Aorta (tissue), 5 donors: ENCODE data around the gene SZT2. TPM values are rescaled to one million over a fixed set of nuclear protein-coding genes. Genes with fewer than 3 reads are reported as not detected.
"Not testable (repeated sequence)": the region's sequence is repeated elsewhere in the genome, so short reads cannot be mapped to it uniquely, and the experiment has no call there.

Source experiments
- ATAC-seq: fragments of 200-7000 bp; cut with Tn5 transposase; one replicate; pipeline ENCODE4 v1.9.1; 2022; ENCODE audit warnings: moderate library complexity; ENCODE audit not compliant: low FRiP score
- DNase-seq, 2 donors: peaks; one replicate each; pipeline ENCODE4 v3.0.0-alpha.2; 2020
- H3K27ac ChIP-seq, 2 donors: one replicate each; pipeline ENCODE4 v1.5.1; 2013; ENCODE audit warnings: low read length in 2 of 2, mild to moderate bottlenecking in 2 of 2, moderate library complexity in 2 of 2, control low read depth in 1 of 2, inconsistent platforms in 1 of 2, low read depth in 1 of 2
- H3K27me3 ChIP-seq, 2 donors: one replicate each; pipeline ENCODE4 v1.6.1; 2013; ENCODE audit warnings: control low read depth in 1 of 2, low read length in 1 of 2, mild to moderate bottlenecking in 1 of 2, moderate library complexity in 1 of 2; ENCODE audit not compliant: insufficient read depth in 2 of 2, control insufficient read depth in 1 of 2
- H3K36me3 ChIP-seq, 2 donors: one replicate each; pipeline ENCODE4 v1.6.1; 2013; ENCODE audit warnings: control low read depth in 1 of 2, low read length in 1 of 2, mild to moderate bottlenecking in 1 of 2; ENCODE audit not compliant: insufficient read depth in 2 of 2, control insufficient read depth in 1 of 2
- H3K4me1 ChIP-seq, 2 donors: one replicate each; pipeline ENCODE4 v1.6.1; 2013; ENCODE audit warnings: low read length in 2 of 2, control low read depth in 1 of 2, mild to moderate bottlenecking in 1 of 2, moderate library complexity in 1 of 2; ENCODE audit not compliant: insufficient read depth in 2 of 2, control insufficient read depth in 1 of 2
- H3K4me3 ChIP-seq, 2 donors: one replicate each; pipeline ENCODE4 v1.5.1; 2013; ENCODE audit warnings: low read length in 2 of 2, control low read depth in 1 of 2, mild to moderate bottlenecking in 1 of 2
- H3K9me3 ChIP-seq: one replicate; pipeline ENCODE4 v1.6.1; 2013; ENCODE audit warnings: mild to moderate bottlenecking, low read length; ENCODE audit not compliant: control insufficient read depth
- WGBS, 2 donors: extraction: QIAGEN DNeasy Blood & Tissue Kit; methylation state at CpG; one replicate each; pipeline ENCODE4 v1.1.7; 2013; 5-methylcytosine and 5-hydroxymethylcytosine counted together
- intact Hi-C, 2 donors: fragments of 100-400 bp; cut with DNase I; formaldehyde crosslinking; loops; one replicate each; pipeline versions ENCODE4 v1.14.2 to v1.15.0; 2022
- polyA plus RNA-seq, 2 donors: library from polyadenylated mRNA; stranded (reverse); fragments of 200-250 nt; gene quantifications; one replicate each; pipeline ENCODE4 v1.2.3, GENCODE V29; 2013
- total RNA-seq, 2 donors: library from RNA; stranded (reverse); fragmentation: NEBNext Ultra II Directional; extraction: Animal tissue kit (Norgen Biotek cat#: 25700); gene quantifications; one replicate each; pipeline ENCODE4 v1.2.1, GENCODE V29; 2021
- donor health status: healthy with polysubstance abuse.
- donor health status: Bipolar disorder and iron deficiency.
- donor health status: DM: no; HTN: no; CAD: no.
- donor health status: DM: no; HTN: no; CAD: no.
- donor health status: DM: yes; HTN: yes; CAD: no.

SZT2 gene
- total and polyA plus RNA-seq, 4 donors, result 5.6 to 91.5 (median 46.6) TPM

DNA sequence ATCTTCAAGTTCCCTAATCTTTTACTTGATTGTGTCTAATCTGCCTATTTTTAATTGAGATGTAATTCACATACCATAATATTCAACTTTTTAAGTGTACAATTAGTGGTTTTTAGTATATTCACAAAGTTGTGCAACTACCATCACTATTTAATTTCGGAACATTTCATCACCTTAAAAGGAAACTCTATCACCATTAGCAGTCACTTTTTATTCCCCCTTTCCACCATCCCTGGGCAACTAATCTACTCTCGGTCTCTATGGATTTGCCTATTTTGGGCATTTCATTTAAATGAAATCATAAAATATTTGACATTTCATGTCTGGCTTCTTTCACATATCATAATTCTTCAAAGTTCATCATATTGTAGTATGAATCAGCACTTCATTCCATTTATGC lies 94.7 kb downstream of the SZT2 start:
- DNase-seq, result no peak
- H3K27me3 ChIP-seq, result no peaks in the 10 kb centered on the region
- no peaks in the 10 kb centered on the region for H3K9me3 ChIP-seq
- intact Hi-C loops, result no loop called here
- no peak for ATAC-seq
- no peaks in the 10 kb centered on the region for H3K4me1 ChIP-seq
- WGBS, 2 donors, result 59 to 68% methylated on average over 2 of the region's 2 CpGs
- no peak overlapping the region for H3K4me3 ChIP-seq
- no peaks in the 10 kb centered on the region for H3K36me3 ChIP-seq
- no peak overlapping the region for H3K27ac ChIP-seq

DNA sequence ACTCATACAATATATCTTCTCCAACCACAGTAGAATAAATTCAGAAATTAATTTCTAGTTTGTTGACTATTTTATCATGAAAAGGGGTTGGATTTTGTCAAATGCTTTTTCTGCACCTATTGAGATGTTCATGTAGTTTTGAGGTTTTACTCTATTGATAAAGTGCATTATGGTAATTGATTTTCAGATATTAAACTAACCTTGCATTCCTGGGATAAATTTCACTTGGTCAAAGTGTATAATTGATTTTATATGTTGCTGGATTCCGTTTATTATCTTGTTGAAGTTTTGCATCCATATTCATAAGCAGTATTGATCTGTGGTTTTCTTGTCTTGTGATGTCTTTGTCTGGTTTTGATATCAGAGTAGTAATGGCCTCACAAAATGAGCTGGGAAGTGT lies 98.5 kb downstream of the SZT2 start:
- intact Hi-C loops, result no loop called here

DNA sequence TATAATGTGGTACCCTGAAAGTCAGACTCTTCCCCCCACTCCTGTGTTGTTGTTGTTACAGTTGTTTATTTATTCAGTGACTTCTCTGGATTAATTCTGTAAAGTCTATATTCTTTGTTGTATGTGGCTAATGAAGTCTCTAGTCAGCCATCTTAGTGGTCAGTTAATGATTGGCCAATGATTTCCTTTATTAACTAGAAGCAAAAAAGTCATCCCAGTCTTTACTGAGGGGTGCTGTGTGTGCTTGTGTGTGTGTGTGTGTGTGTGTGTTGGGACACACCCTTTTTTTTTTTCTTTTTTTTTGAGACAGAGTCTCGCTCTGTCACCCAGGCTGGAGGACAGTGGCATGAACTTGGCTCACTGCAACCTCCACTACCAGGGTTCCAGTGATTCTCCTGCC lies 101.4 kb downstream of the SZT2 start:
- WGBS, 2 donors, result 93 to 100% methylated on average over 1 of the region's 1 CpG
- DNase-seq (no peak), ATAC-seq (no peak)
- Histone ChIP-seq H3K4me1 (no peaks in the 10 kb centered on the region), H3K27me3 (no peaks in the 10 kb centered on the region), H3K27ac (no peak overlapping the region), H3K36me3 (no peaks in the 10 kb centered on the region), H3K4me3 (no peak overlapping the region), H3K9me3 (peaks cover 7% of the 10 kb centered on the region)
- intact Hi-C loops, result no loop called here

More for the DNA sequence above, 98.5 kb downstream of the SZT2 start:
- WGBS, 2 donors, result 61 to 84% methylated on average over 1 of the region's 1 CpG
- Histone ChIP-seq H3K27ac (no peak overlapping the region), H3K36me3 (no peaks in the 10 kb centered on the region), H3K9me3 (peaks cover 7% of the 10 kb centered on the region), H3K27me3 (no peaks in the 10 kb centered on the region), H3K4me3 (no peak overlapping the region), H3K4me1 (no peaks in the 10 kb centered on the region)
- DNase-seq (no peak), ATAC-seq (no peak)

DNA sequence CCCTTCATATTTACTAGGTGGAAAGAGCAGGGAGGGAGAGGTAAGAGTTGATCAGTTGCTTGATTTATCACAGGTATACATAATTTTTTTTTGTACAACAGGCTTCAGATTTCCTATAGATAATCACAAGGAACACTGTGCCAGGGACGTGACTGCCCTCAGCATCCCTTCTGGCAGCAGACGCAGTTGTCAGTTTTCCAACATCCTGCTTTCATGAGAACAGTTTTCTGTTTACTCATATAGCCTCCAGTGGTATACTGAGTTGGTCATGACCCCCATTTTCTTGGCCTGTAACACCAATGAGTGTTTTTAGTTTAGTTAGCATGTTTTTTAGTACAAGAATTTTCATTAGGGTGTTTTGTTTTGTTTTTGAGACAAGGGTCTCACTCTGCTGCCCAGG lies 103.1 kb downstream of the SZT2 start:
- H3K27ac ChIP-seq, result no peak overlapping the region
- intact Hi-C loops, result no loop called here
- no peaks in the 10 kb centered on the region for H3K4me1 ChIP-seq
- ATAC-seq (no peak), DNase-seq (no peak)
- WGBS, 2 donors, result 66 to 73% methylated on average over 2 of the region's 2 CpGs
- peaks cover 7% of the 10 kb centered on the region for H3K9me3 ChIP-seq
- H3K4me3 ChIP-seq, result no peak overlapping the region
- H3K36me3 ChIP-seq, result no peaks in the 10 kb centered on the region
- H3K27me3 ChIP-seq, result no peaks in the 10 kb centered on the region

DNA sequence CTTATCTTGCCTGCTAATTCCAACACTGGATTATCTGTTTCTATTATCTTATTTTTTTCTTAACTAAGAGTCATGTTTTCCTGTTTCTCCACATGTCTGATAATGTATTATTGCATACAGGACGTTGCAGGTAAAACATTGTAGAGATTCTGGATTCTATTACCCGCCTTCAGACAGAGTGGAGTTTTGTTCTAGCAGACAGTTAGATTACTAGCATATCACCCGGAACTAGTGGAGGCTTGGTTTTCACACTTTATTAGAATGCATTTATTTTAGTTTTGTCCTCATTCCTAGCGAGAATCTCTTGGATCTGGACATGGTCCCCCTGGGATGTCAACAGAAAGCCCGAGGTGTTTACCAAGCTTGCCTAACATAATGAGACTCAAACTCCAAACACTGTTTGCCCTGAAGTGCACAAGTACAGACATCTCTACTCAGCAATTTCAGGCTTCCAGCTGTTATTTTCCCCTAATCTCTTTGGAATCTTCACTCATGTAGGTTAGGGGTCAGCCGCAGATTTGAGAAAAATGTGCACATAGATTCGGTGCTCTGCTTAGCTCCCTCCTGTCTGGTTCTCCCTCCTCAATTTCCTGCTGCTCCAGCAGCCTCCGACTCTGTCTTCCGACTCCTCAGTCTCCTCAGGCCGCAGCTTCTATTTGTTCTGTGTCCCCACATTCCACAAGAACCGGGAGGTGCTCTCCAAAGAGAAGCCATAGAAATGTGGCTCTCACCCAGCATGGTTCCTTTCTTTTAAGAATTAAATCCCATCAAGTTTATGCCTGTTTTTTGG lies 104.2 kb downstream of the SZT2 start:
- Histone ChIP-seq H3K27ac (no peak overlapping the region), H3K27me3 (no peaks in the 10 kb centered on the region), H3K4me1 (no peaks in the 10 kb centered on the region), H3K36me3 (no peaks in the 10 kb centered on the region), H3K4me3 (no peak overlapping the region), H3K9me3 (peaks cover 7% of the 10 kb centered on the region)
- no peak for ATAC-seq
- no peak for DNase-seq
- 49 to 53% methylated on average over 11 of the region's 11 CpGs for WGBS, 2 donors
- intact Hi-C loops, result no loop called here

DNA sequence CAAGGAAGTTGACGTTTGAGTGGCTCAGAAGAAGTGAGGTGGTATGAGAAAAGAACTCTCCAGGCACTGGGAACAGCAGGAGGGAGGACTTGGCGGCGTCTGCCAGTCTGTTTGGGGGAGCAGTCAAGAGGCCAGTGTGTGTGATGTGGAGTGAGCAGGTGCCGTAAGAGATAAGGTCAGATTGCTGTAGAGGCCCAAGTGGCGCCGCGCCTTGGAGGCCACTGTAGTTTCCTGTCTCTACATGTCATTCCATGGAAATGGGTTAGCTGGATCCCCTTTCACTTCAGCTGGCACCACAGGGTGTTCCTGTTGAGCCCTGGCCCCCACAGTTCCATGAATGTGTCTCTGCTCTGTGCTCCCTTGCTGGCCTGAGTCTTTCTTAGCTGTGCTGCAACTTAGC lies 105.5 kb downstream of the SZT2 start:
- Histone ChIP-seq H3K27me3 (no peaks in the 10 kb centered on the region), H3K4me1 (no peaks in the 10 kb centered on the region), H3K27ac (no peak overlapping the region), H3K36me3 (no peaks in the 10 kb centered on the region), H3K4me3 (no peak overlapping the region), H3K9me3 (peaks cover 5% of the 10 kb centered on the region)
- DNase-seq (no peak), ATAC-seq (no peak)
- 91% methylated on average over 7 of the region's 7 CpGs for WGBS, 2 donors
- intact Hi-C loops, result no loop called here

DNA sequence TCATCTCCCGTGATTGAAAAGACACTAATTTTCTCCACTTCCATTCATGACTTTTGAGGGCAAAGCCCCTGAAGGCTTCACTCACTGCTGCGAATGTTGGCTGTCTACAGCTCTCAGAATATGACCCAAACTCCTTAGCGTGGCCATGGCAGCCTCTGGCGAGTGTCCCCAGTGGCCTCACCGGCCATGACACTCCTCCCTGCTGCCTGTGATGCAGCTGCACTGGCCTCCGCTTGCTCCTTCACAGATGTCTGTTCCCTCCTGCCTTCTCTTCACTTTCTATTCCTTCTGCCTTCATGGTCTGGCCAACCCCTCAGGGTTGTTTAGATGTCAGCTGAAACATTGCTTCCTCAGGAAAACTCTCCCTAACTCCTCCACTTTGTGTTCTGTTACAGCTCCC lies 110.2 kb downstream of the SZT2 start:
- H3K4me1 ChIP-seq, result no peaks in the 10 kb centered on the region
- no peaks in the 10 kb centered on the region for H3K27me3 ChIP-seq
- no peaks in the 10 kb centered on the region for H3K36me3 ChIP-seq
- H3K27ac ChIP-seq, result no peak overlapping the region
- intact Hi-C loops, result no loop called here
- DNase-seq, result no peak
- no peaks in the 10 kb centered on the region for H3K9me3 ChIP-seq
- 74% methylated on average over 6 of the region's 6 CpGs for WGBS, 2 donors
- no peak overlapping the region for H3K4me3 ChIP-seq
- ATAC-seq, result no peak

DNA sequence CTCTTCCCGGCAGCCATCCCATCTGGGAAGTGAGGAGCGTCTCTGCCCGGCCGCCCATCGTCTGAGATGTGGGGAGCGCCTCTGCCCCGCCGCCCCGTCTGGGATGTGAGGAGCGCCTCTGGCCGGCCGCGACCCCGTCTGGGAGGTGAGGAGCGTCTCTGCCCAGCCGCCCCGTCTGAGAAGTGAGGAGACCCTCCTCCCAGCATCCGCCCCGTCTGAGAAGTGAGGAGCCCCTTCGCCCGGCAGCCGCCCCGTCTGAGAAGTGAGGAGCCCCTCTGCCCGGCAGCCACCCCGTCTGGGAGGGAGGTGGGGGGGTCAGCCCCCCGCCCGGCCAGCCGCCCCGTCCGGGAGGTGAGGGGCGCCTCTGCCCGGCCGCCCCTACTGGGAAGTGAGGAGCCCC lies 112.1 kb downstream of the SZT2 start:
- intact Hi-C loops, H3K27me3 ChIP-seq, ATAC-seq, H3K9me3 ChIP-seq, H3K4me1 ChIP-seq, DNase-seq, H3K27ac ChIP-seq, H3K4me3 ChIP-seq, H3K36me3 ChIP-seq: not testable (repeated sequence)
- 97% methylated on average over 6 to 25 of the region's 33 CpGs for WGBS, 2 donors

DNA sequence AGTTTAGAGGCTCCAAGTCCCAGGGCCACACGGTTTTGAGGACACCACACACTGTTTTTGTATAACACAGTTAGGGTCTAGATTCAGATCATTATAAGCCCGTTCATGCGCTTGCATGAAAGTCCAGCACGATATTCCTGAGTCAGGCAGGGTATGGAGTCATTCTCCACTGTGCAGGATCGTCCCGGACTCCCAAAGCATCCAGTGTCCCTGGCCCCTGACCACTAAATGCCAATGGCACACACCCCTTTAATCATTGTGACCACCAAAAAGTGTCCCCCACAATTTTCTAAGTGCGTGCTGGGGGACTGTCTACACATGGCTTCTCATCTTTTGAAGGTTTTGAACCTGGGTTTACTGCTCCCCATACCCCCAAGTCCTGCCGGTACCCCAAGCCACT lies 113.8 kb downstream of the SZT2 start:
- no peaks in the 10 kb centered on the region for H3K9me3 ChIP-seq
- ATAC-seq (no peak), DNase-seq (no peak)
- no peaks in the 10 kb centered on the region for H3K27me3 ChIP-seq
- 91% methylated on average over 8 of the region's 8 CpGs for WGBS, 2 donors
- H3K4me3 ChIP-seq, result no peak overlapping the region
- no peaks in the 10 kb centered on the region for H3K4me1 ChIP-seq
- H3K36me3 ChIP-seq, result no peaks in the 10 kb centered on the region
- no peak overlapping the region for H3K27ac ChIP-seq
- intact Hi-C loops, result no loop called here
